Measurements from ENCODE around the gene PRSS38. TPM values are rescaled to one million over a fixed set of nuclear protein-coding genes. Genes with fewer than 3 reads are reported as not detected.

PRSS38 gene
- total RNA-seq, 1 donor from 2014 or later = not detected

GRCh38 chr1:227790868-227791267 lies 24.6 kb upstream of the PRSS38 start:
- H3K27me3 Mint-ChIP-seq = no peaks in the 10 kb centered on the region
- no peaks in the 10 kb centered on the region for H3K36me3 Mint-ChIP-seq (ENCODE audit: low read depth)
- intact Hi-C loops (cut with micrococcal nuclease) = no loop called here
- no peak for TF ChIP-seq CTCF (IDR thresholded peaks at IDR 0.05)
- no peak overlapping the region for H3K27ac Mint-ChIP-seq
- H3K4me1 Mint-ChIP-seq = peaks cover 16% of the 10 kb centered on the region
- no peaks in the 10 kb centered on the region for H3K9me3 Mint-ChIP-seq
- no peak overlapping the region for H3K4me3 Mint-ChIP-seq
- no peak for ATAC-seq (ENCODE audit: low read depth)
- ChIA-PET POLR2A (no interaction called here), CTCF (no interaction called here)
- DNase-seq = no peak

GRCh38 chr1:227791425-227792143 lies 23.9 kb upstream of the PRSS38 start:
- H3K27me3 Mint-ChIP-seq = no peaks in the 10 kb centered on the region
- DNase-seq = no peak
- ChIA-PET CTCF (no interaction called here), POLR2A (no interaction called here)
- H3K27ac Mint-ChIP-seq = no peak overlapping the region
- H3K4me1 Mint-ChIP-seq = peaks cover 10% of the 10 kb centered on the region
- no peak for TF ChIP-seq CTCF (IDR thresholded peaks at IDR 0.05)
- H3K36me3 Mint-ChIP-seq (ENCODE audit: low read depth) = no peaks in the 10 kb centered on the region
- H3K4me3 Mint-ChIP-seq = no peak overlapping the region
- no peaks in the 10 kb centered on the region for H3K9me3 Mint-ChIP-seq
- ATAC-seq (ENCODE audit: low read depth) = no peak
- intact Hi-C loops (cut with micrococcal nuclease) = no loop called here

- Mint-ChIP-seq H3K9me3 (no peaks in the 10 kb centered on the region), H3K4me1 (peaks cover 3% of the 10 kb centered on the region), H3K27ac (no peak overlapping the region), H3K4me3 (no peak overlapping the region), H3K36me3 (ENCODE audit: low read depth) (no peaks in the 10 kb centered on the region), H3K27me3 (no peaks in the 10 kb centered on the region)
- intact Hi-C loops (cut with micrococcal nuclease) = no loop called here
- DNase-seq (no peak), ATAC-seq (ENCODE audit: low read depth) (no peak)
- no peak for TF ChIP-seq CTCF (IDR thresholded peaks at IDR 0.05)
- POLR2A ChIA-PET = no interaction called here
- CTCF ChIA-PET = no interaction called here
These were observed 23.0 kb upstream of the PRSS38 start for GRCh38 chr1:227792216-227793078.

- Mint-ChIP-seq H3K27me3 (no peaks in the 10 kb centered on the region), H3K4me3 (no peak overlapping the region), H3K4me1 (peaks cover 3% of the 10 kb centered on the region), H3K9me3 (no peaks in the 10 kb centered on the region), H3K27ac (no peak overlapping the region), H3K36me3 (ENCODE audit: low read depth) (no peaks in the 10 kb centered on the region)
- TF ChIP-seq CTCF (IDR thresholded peaks at IDR 0.05) = no peak
- ChIA-PET POLR2A (no interaction called here), CTCF (no interaction called here)
- DNase-seq (no peak), ATAC-seq (ENCODE audit: low read depth) (no peak)
- intact Hi-C loops (cut with micrococcal nuclease) = no loop called here
These were observed 22.2 kb upstream of the PRSS38 start for GRCh38 chr1:227793079-227793947.
